BJ (cell line): ENCODE results near the gene AFF1. TPM values are rescaled to one million over a fixed set of nuclear protein-coding genes. Genes with fewer than 3 reads are reported as not detected.
A peak's percentile ranks its signal among the peaks of the same experiment; 100 is the strongest.

Experiments
- CTCF ChIA-PET: fragments of 350-600 bp; formaldehyde crosslinking; extraction: SDS; loops from one replicate; lab custom pipeline; 2021; ENCODE audit warnings: antibody characterized with exemption, inconsistent platforms; lab: Yijun Ruan, JAX
- POLR2A ChIA-PET: fragments of 300-600 bp; sonication (Branson Sonifier 250); formaldehyde crosslinking; extraction: SDS; loops from one replicate; lab custom pipeline; 2021; ENCODE audit warnings: antibody characterized with exemption; lab: Charles Lee
- DNase-seq: peaks from one replicate; pipeline ENCODE4 v3.0.0-alpha.2; 2011; ENCODE audit warnings: low read depth
- H3K27me3 ChIP-seq: 2 replicates; pipeline ENCODE4 v1.6.0; 2011; ENCODE audit warnings: low read length; ENCODE audit not compliant: control insufficient read depth, insufficient read depth
- H3K36me3 ChIP-seq: 2 replicates; pipeline ENCODE4 v1.5.1; 2011; ENCODE audit warnings: low read length; ENCODE audit not compliant: control insufficient read depth, insufficient read depth
- H3K4me3 ChIP-seq: 2 replicates; pipeline ENCODE4 v1.5.1; 2011; ENCODE audit warnings: low read depth, mild to moderate bottlenecking, control low read depth, low read length
- CTCF ChIP-seq: IDR thresholded peaks from 2 replicates; pipeline ENCODE4 v1.5.1; 2011; ENCODE audit warnings: low read depth, mild to moderate bottlenecking, control low read depth, inconsistent platforms, low read length, moderate library complexity; ENCODE audit not compliant: insufficient read depth
- polyA plus RNA-seq: library from polyadenylated mRNA; depleted of rRNA; stranded (reverse); fragments of >200 nt; gene quantifications from 2 replicates; pipeline ENCODE4 v1.2.3, GENCODE V29; 2011

Gene AFF1
- polyA plus RNA-seq, 1 experiment, result 11.0 TPM

GRCh38 chr4:87038837-87039615, 104.2 kb downstream of the AFF1 start:
- Histone ChIP-seq H3K27me3 (no peaks in the 10 kb centered on the region), H3K36me3 (no peaks in the 10 kb centered on the region), H3K4me3 (no peak overlapping the region)
- ChIA-PET POLR2A (no interaction called here), CTCF (interaction anchor here (0.6 kb wide), 1 partner anchor 12 kb away, joined by 3 read pairs; no protein-coding TSS in a partner anchor)
- TF ChIP-seq CTCF, result no peak
- peak; percentile 50 for DNase-seq

GRCh38 chr4:87041141-87041540, 106.3 kb downstream of the AFF1 start:
- DNase-seq, result no peak
- POLR2A ChIA-PET, result no interaction called here

GRCh38 chr4:87042221-87042620, 107.4 kb downstream of the AFF1 start:
- TF ChIP-seq CTCF, result no peak
- Histone ChIP-seq H3K36me3 (peaks cover 4% of the 10 kb centered on the region), H3K4me3 (no peak overlapping the region), H3K27me3 (no peaks in the 10 kb centered on the region)
- ChIA-PET POLR2A (no interaction called here), CTCF (no interaction called here)
- DNase-seq, result no peak

More at GRCh38 chr4:87041141-87041540, 106.3 kb downstream of the AFF1 start:
- Histone ChIP-seq H3K36me3 (no peaks in the 10 kb centered on the region), H3K4me3 (no peak overlapping the region), H3K27me3 (no peaks in the 10 kb centered on the region)
- no peak for TF ChIP-seq CTCF
- CTCF ChIA-PET, result interaction anchor here (0.7 kb wide), 1 partner anchor 52 kb away, joined by 3 read pairs; no protein-coding TSS in a partner anchor

GRCh38 chr4:87042986-87043820, 108.4 kb downstream of the AFF1 start:
- Histone ChIP-seq H3K36me3 (peaks cover 4% of the 10 kb centered on the region), H3K4me3 (no peak overlapping the region), H3K27me3 (no peaks in the 10 kb centered on the region)
- no peak for TF ChIP-seq CTCF
- ChIA-PET CTCF (interaction anchor here (2.0 kb wide), 1 partner anchor 15 kb away, joined by 7 read pairs; no protein-coding TSS in a partner anchor), POLR2A (no interaction called here)
- no peak for DNase-seq

- ChIA-PET POLR2A (no interaction called here), CTCF (interaction anchor here (2.0 kb wide), 1 partner anchor 14 kb away, joined by 7 read pairs; no protein-coding TSS in a partner anchor)
- DNase-seq, result no peak
- H3K4me3 ChIP-seq, result no peak overlapping the region
- peaks cover 5% of the 10 kb centered on the region for H3K36me3 ChIP-seq
- TF ChIP-seq CTCF, result no peak
- H3K27me3 ChIP-seq, result no peaks in the 10 kb centered on the region
Measured at GRCh38 chr4:87044511-87045233, 109.9 kb downstream of the AFF1 start.
